Measurements from ENCODE around the gene LINGO3. TPM values are rescaled to one million over a fixed set of nuclear protein-coding genes. Genes with fewer than 3 reads are reported as not detected.

The LINGO3 gene
- total RNA-seq, 2 experiments from 2014 or later, result 0.33 to 0.39 TPM

DNA sequence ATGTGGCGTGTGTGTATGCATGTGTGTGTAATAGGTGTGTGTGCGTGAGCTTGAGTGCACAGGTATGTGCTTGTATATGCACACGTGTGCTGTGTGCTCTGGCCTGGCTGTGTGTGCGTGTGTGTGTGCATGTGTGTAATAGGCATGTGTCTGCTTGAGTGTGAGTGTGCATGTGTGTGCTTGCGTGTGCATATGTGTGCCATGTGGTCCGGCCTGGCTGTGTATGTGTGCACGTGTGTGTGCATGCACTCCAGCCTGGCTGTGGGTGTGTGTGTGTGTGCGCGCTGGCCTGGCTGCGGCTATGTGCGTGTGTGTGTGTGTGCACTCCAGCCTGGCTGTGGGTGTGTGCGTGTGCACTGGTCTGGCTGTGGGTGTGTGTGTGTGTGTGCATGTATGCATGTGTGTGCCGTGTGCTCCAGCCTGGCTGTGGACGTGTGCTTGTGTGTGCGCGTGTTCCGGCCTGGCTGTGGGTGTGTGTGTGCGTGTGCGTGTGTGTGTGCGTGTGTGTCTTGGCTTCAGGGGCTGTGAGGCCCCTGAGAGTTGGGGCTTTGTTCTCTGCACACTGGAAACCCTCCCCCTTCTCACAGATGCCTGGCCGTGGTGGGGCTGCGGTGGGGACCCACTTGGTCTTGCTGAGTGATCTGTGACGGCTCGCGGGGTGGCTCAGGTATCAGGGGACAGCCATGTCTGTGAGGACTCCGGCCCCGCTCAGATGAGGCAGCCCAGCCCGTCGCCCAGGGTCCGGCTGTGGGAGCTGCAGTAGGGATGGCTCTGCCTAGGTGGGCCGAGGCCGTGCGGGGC, 28.8 kb upstream of the LINGO3 start:
- Mint-ChIP-seq H3K36me3 (ENCODE audit: low read depth) (peaks cover 20% of the 10 kb centered on the region), H3K27ac (peak overlapping the region; percentile 74), H3K27me3 (no peaks in the 10 kb centered on the region), H3K4me1 (ENCODE audit: low read depth) (peaks cover 21% of the 10 kb centered on the region), H3K9me3 (no peaks in the 10 kb centered on the region), H3K4me3 (no peak overlapping the region)
- Histone ChIP-seq H3K27ac (ENCODE audit: low read depth in 1 of 2, low read length in 2 of 2) (no peak overlapping the region), H3K36me3 (ENCODE audit: insufficient read depth, low read length) (peaks cover 18% of the 10 kb centered on the region), H3K4me1 (ENCODE audit: insufficient read depth, low read length) (peaks cover 23% of the 10 kb centered on the region), H3K4me3 (ENCODE audit: low read length) (no peak overlapping the region), H3K9me3 (ENCODE audit: control insufficient read depth in 1 of 2, insufficient read depth in 1 of 2, low read length in 2 of 2) (peaks cover 0 to 6% of the 10 kb centered on the region in 2 experiments), H3K27me3 (ENCODE audit: control insufficient read depth in 1 of 2, insufficient read depth in 2 of 2, low read length in 2 of 2) (no peaks in the 10 kb centered on the region)
- intact Hi-C loops (cut with DNase I, micrococcal nuclease), result no loop called here
- ChIA-PET CTCF (no interaction called here), POLR2A (no interaction called here)
- DNase-seq (no peak), ATAC-seq (ENCODE audit: poor library complexity) (no peak)
- TF ChIP-seq, protein P1, sequence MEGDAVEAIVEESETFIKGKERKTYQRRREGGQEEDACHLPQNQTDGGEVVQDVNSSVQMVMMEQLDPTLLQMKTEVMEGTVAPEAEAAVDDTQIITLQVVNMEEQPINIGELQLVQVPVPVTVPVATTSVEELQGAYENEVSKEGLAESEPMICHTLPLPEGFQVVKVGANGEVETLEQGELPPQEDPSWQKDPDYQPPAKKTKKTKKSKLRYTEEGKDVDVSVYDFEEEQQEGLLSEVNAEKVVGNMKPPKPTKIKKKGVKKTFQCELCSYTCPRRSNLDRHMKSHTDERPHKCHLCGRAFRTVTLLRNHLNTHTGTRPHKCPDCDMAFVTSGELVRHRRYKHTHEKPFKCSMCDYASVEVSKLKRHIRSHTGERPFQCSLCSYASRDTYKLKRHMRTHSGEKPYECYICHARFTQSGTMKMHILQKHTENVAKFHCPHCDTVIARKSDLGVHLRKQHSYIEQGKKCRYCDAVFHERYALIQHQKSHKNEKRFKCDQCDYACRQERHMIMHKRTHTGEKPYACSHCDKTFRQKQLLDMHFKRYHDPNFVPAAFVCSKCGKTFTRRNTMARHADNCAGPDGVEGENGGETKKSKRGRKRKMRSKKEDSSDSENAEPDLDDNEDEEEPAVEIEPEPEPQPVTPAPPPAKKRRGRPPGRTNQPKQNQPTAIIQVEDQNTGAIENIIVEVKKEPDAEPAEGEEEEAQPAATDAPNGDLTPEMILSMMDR (IDR thresholded peaks at IDR 0.05), result no peak

DNA sequence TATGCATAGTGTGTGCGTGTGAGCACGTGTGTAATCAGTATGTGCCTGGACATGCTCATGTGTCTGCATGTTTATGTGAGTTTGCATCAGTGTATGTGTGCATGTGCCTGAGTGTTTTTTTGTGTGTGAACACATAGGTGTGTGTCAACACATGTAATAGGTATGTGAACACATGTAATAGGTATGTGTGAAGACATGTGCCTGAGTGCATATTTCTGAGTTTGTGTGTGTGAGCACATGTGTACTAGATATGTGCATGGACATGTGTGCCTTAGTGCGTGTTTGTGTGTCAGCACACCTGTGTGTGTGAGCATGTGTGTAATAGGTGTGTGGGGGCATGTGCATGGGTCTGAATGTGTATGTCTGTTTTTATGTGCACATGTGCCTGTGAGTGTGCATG, 27.9 kb upstream of the LINGO3 start:
- POLR2A ChIA-PET, result no interaction called here
- peaks cover 11% of the 10 kb centered on the region for H3K36me3 ChIP-seq (ENCODE audit: insufficient read depth, low read length)
- peak overlapping the region; percentile 23 for H3K4me3 Mint-ChIP-seq
- H3K27ac Mint-ChIP-seq, result peak overlapping the region; percentile 74
- H3K9me3 Mint-ChIP-seq, result no peaks in the 10 kb centered on the region
- H3K4me1 Mint-ChIP-seq (ENCODE audit: low read depth), result peaks cover 30% of the 10 kb centered on the region
- no peaks in the 10 kb centered on the region for H3K27me3 Mint-ChIP-seq
- DNase-seq (no peak), ATAC-seq (ENCODE audit: poor library complexity) (no peak)
- no peak overlapping the region for H3K4me3 ChIP-seq (ENCODE audit: low read length)
- intact Hi-C loops (cut with DNase I, micrococcal nuclease), result no loop called here
- no peaks in the 10 kb centered on the region for H3K27me3 ChIP-seq (ENCODE audit: control insufficient read depth in 1 of 2, insufficient read depth in 2 of 2, low read length in 2 of 2)
- H3K9me3 ChIP-seq (ENCODE audit: control insufficient read depth in 1 of 2, insufficient read depth in 1 of 2, low read length in 2 of 2), result peaks cover 0 to 6% of the 10 kb centered on the region in 2 experiments
- H3K4me1 ChIP-seq (ENCODE audit: insufficient read depth, low read length), result peaks cover 32% of the 10 kb centered on the region
- no peak overlapping the region for H3K27ac ChIP-seq (ENCODE audit: low read depth in 1 of 2, low read length in 2 of 2)
- TF ChIP-seq, protein P1 (IDR thresholded peaks at IDR 0.05), result no peak
- peaks cover 16% of the 10 kb centered on the region for H3K36me3 Mint-ChIP-seq (ENCODE audit: low read depth)
- CTCF ChIA-PET, result no interaction called here

DNA sequence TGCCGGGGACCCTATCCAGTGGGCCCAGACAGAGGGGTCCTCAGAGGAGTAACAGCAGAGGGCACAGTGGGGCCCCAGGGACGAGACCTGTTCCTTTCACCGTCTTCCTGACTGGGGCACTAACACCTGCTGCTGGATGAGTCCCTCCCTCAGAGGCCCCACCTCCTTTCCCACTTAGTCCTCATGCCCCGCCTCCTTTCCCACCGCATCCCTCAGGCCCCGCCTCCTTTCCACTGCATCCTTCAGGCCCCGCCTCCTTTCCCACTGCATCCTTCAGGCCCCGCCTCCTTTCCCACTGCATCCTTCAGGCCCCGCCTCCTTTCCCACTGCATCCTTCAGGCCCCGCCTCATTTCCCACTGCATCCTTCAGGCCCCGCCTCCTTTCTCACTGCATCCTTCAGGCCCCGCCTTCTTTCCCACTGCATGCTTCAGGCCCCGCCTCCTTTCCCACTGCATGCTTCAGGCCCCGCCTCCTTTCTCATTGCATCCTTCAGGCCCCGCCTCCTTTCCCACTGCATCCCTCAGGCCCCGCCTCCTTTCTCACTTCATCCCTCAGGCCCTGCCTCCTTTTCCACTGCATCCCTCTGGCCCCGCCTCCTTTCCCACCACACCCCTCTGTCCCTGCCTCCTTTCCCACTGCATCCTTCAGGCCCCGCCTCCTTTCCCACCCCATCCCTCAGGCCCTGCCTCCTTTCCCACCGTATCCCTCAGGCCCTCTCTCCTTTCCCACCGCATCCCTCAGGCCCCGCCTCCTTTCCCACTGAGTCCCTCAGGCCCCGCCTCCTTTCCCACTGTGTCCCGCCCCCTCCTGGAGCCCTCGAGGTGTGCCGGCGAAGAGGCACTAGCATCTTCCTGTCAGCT, 27.3 kb upstream of the LINGO3 start:
- ATAC-seq (ENCODE audit: poor library complexity) (no peak), DNase-seq (no peak)
- Histone ChIP-seq H3K9me3 (ENCODE audit: control insufficient read depth in 1 of 2, insufficient read depth in 1 of 2, low read length in 2 of 2) (peaks cover 0 to 6% of the 10 kb centered on the region in 2 experiments), H3K36me3 (ENCODE audit: insufficient read depth, low read length) (peaks cover 10% of the 10 kb centered on the region), H3K27me3 (ENCODE audit: control insufficient read depth in 1 of 2, insufficient read depth in 2 of 2, low read length in 2 of 2) (no peaks in the 10 kb centered on the region), H3K27ac (ENCODE audit: low read depth in 1 of 2, low read length in 2 of 2) (no peak overlapping the region), H3K4me1 (ENCODE audit: insufficient read depth, low read length) (peaks cover 39% of the 10 kb centered on the region), H3K4me3 (ENCODE audit: low read length) (no peak overlapping the region)
- Mint-ChIP-seq H3K4me3 (peak overlapping the region; percentile 23), H3K36me3 (ENCODE audit: low read depth) (peaks cover 16% of the 10 kb centered on the region), H3K4me1 (ENCODE audit: low read depth) (peaks cover 36% of the 10 kb centered on the region), H3K9me3 (no peaks in the 10 kb centered on the region), H3K27ac (peak overlapping the region; percentile 74), H3K27me3 (no peaks in the 10 kb centered on the region)
- POLR2A ChIA-PET, result no interaction called here
- CTCF ChIA-PET, result no interaction called here
- intact Hi-C loops (cut with DNase I, micrococcal nuclease), result no loop called here
- TF ChIP-seq, protein P1 (IDR thresholded peaks at IDR 0.05), result no peak
